Measurements from ENCODE around the gene ALKAL2. TPM values are rescaled to one million over a fixed set of nuclear protein-coding genes. Genes with fewer than 3 reads are reported as not detected.
A peak's percentile ranks its signal among the peaks of the same experiment; 100 is the strongest.

The ALKAL2 gene
- total and polyA plus RNA-seq, 2 of the 13 experiments (the other 11 are each of a cell fraction or from before 2014, with no cell fraction given) = 0.22 to 1.7 TPM

- TF ChIP-seq PRDM15 (CRISPR knock-in tag; IDR thresholded peaks at IDR 0.05) (peak; percentile 11; the same call in 1 of the 2 replicates), THAP9 (CRISPR knock-in tag; IDR thresholded peaks at IDR 0.05; ENCODE audit: borderline replicate concordance) (peak; percentile 53; the same call in 1 of the 2 replicates), ZNF318 (CRISPR knock-in tag; IDR thresholded peaks at IDR 0.05) (peak; percentile 96), PAXIP1 (CRISPR knock-in tag; conservative IDR thresholded peaks at IDR 0.05) (peak; percentile 100), POLR2AphosphoS5 (IDR thresholded peaks at IDR 0.05; ENCODE audit: low read depth, low read length) (peak; percentile 58), NCOA5 (CRISPR knock-in tag; IDR thresholded peaks at IDR 0.05) (no peak), MATR3 (CRISPR knock-in tag; IDR thresholded peaks at IDR 0.05) (no peak), ELF1 (CRISPR knock-in tag; IDR thresholded peaks at IDR 0.05) (peak; percentile 67), SETDB1 (CRISPR knock-in tag; IDR thresholded peaks at IDR 0.05; ENCODE audit: borderline replicate concordance) (no peak)
These were observed 27.3 kb downstream of the ALKAL2 start (continued) for GRCh38 chr2:260507-261161.

Measured in HepG2 (cell line).